Upper lobe of left lung (tissue), 4 donors: ENCODE results near the gene SLC25A48.

Experiments used
- CTCF ChIP-seq, 6 experiments: fragments of 450-650 bp in 4 of 6; fragments of 200-600 bp in 2 of 6; sonication (generic) in 2 of 6; IDR thresholded peaks; one replicate each; pipeline ENCODE4 v1.5.1; 2016 to 2019; ENCODE audit warnings: antibody characterized with exemption in 6 of 6
- POLR2AphosphoS5 ChIP-seq, 2 donors: sonication (generic); formaldehyde crosslinking; IDR thresholded peaks; one replicate each; pipeline ENCODE4 v1.5.1; 2017; ENCODE audit warnings: antibody characterized with exemption in 2 of 2

- TF ChIP-seq CTCF (IDR thresholded peaks at IDR 0.05) (no peak), POLR2AphosphoS5 (IDR thresholded peaks at IDR 0.05) (no peak)
These were observed 86.9 kb downstream of the SLC25A48 start for GRCh38 chr5:135921388-135921787.
